Measurements from ENCODE around the gene NOP10. TPM values are rescaled to one million over a fixed set of nuclear protein-coding genes. Genes with fewer than 3 reads are reported as not detected.

NOP10 gene
- total and polyA plus RNA-seq, 2 of the 8 experiments (the other 6 are each of a cell fraction or from before 2014, with no cell fraction given): 285 to 981 TPM

- DNase-seq (ENCODE audit: low read depth in 1 of 2, low spot score in 2 of 2) (no peak), FAIRE-seq (no peak)
- H4K5ac ChIP-seq (ENCODE audit: insufficient read length, low read depth, low read length): no peak overlapping the region
- CTCF ChIA-PET (ENCODE audit: partially characterized antibody): interaction anchor here (0.6 to 1.2 kb wide), 5 partner anchors 10 to 371 kb away, joined by 3 to 4 read pairs (median 3); no protein-coding TSS in a partner anchor
- H4K8ac ChIP-seq (ENCODE audit: extremely low read depth, insufficient read depth, low read length): no peak overlapping the region
- H3K4me2 ChIP-seq (ENCODE audit: insufficient read depth in 1 of 2, low read depth in 2 of 2, low read length in 2 of 2): no peak overlapping the region
- H2BK12ac ChIP-seq (ENCODE audit: low read depth, low read length): no peak overlapping the region
- no peak overlapping the region for H3K23ac ChIP-seq (ENCODE audit: insufficient read length)
- H2BK5ac ChIP-seq (ENCODE audit: low read depth, low read length): no peak overlapping the region
- no peaks in the 10 kb centered on the region for H3K79me1 ChIP-seq (ENCODE audit: low read depth, low read length)
- H3K9ac ChIP-seq (replicated peaks in 1 of 4; ENCODE audit: extremely low read depth in 1 of 4, low read depth in 3 of 4, low read length in 3 of 4): no peak overlapping the region
- H3K18ac ChIP-seq (ENCODE audit: extremely low read depth, low read length): no peak overlapping the region
- H3K79me2 ChIP-seq (ENCODE audit: control insufficient read depth in 1 of 2, insufficient read depth in 2 of 2, low read length in 2 of 2): no peaks in the 10 kb centered on the region
- POLR2A ChIA-PET (ENCODE audit: partially characterized antibody): no interaction called here
- H3K27ac ChIP-seq (ENCODE audit: low read depth, low read length): no peak overlapping the region
- H3K4me3 ChIP-seq (ENCODE audit: extremely low read depth in 1 of 4, insufficient read depth in 2 of 4, low read depth in 3 of 4, low read length in 4 of 4): no peak overlapping the region
- no peak overlapping the region for H4K91ac ChIP-seq (replicated peaks; ENCODE audit: insufficient read length, low read length)
- no peak overlapping the region for H2BK15ac ChIP-seq (ENCODE audit: low read length)
- no peaks in the 10 kb centered on the region for H3K9me3 ChIP-seq (ENCODE audit: insufficient read depth in 2 of 2, low read depth in 1 of 2, low read length in 1 of 2)
- no peak overlapping the region for H3K56ac ChIP-seq (replicated peaks; ENCODE audit: insufficient read length, low read depth, low read length)
- 91% methylated on average over 1 of the region's 1 CpG; no CpG with 5 or more reads in 1 of the 2 experiments for WGBS, 2 experiments (ENCODE audit: extremely low coverage in 1 of 2, insufficient coverage in 1 of 2, insufficient read length in 1 of 2, insufficient replicate concordance in 2 of 2, low coverage in 1 of 2, low lambda C conversion rate in 2 of 2, missing lambda C conversion rate in 1 of 2)
- H3K36me3 ChIP-seq (ENCODE audit: control insufficient read depth in 2 of 4, insufficient read depth in 4 of 4, low read length in 3 of 4): no peaks in the 10 kb centered on the region
- H3K14ac ChIP-seq (ENCODE audit: insufficient read length): no peak overlapping the region
- no peak overlapping the region for H2AK5ac ChIP-seq (ENCODE audit: low read depth, low read length)
- no peaks in the 10 kb centered on the region for H3K27me3 ChIP-seq (replicated peaks in 1 of 4; ENCODE audit: control insufficient read depth in 3 of 4, extremely low read depth in 1 of 4, insufficient read depth in 3 of 4, low read length in 3 of 4)
- H4K20me1 ChIP-seq (replicated peaks in 1 of 2; ENCODE audit: control insufficient read depth in 1 of 2, insufficient read depth in 2 of 2, low read length in 2 of 2): no peaks in the 10 kb centered on the region
- no peaks in the 10 kb centered on the region for H3K23me2 ChIP-seq (ENCODE audit: low read depth, low read length)
- H3K4me1 ChIP-seq (replicated peaks in 1 of 4; ENCODE audit: control insufficient read depth in 3 of 4, insufficient read depth in 4 of 4, low read length in 3 of 4): no peaks in the 10 kb centered on the region
- no peak overlapping the region for H3K4ac ChIP-seq (replicated peaks; ENCODE audit: insufficient read length, low read depth, low read length)
- H2AFZ ChIP-seq (ENCODE audit: low read length): no peak overlapping the region
- no peak overlapping the region for H2BK20ac ChIP-seq (ENCODE audit: low read length)
- H2BK120ac ChIP-seq (replicated peaks; ENCODE audit: low read depth, low read length): no peak overlapping the region
- TF ChIP-seq MAX (IDR thresholded peaks at IDR 0.05) (no peak), CEBPB (IDR thresholded peaks at IDR 0.05; ENCODE audit: low read depth, low read length) (no peak), TEAD4 (IDR thresholded peaks at IDR 0.05; ENCODE audit: low read depth, low read length) (no peak), CBX5 (IDR thresholded peaks at IDR 0.05; ENCODE audit: low read depth, low read length) (no peak), NANOG (IDR thresholded peaks at IDR 0.05; ENCODE audit: insufficient read depth, low read depth, low read length, poor library complexity, severe bottlenecking) (no peak), SUZ12 (IDR thresholded peaks at IDR 0.05; ENCODE audit: low read length) (no peak), SP1 (IDR thresholded peaks at IDR 0.05; ENCODE audit: low read depth, low read length) (no peak), KDM4A (IDR thresholded peaks at IDR 0.05; ENCODE audit: low read depth, low read length, severe bottlenecking) (no peak)
Measured at GRCh38 chr15:34297059-34297458, 45.9 kb downstream of the NOP10 start.

Data from H1 (cell line).